ENCODE results near the gene MBP. TPM values are rescaled to one million over a fixed set of nuclear protein-coding genes. Genes with fewer than 3 reads are reported as not detected.

Gene MBP
- total RNA-seq, 4 donors from 2014 or later: 44.0 to 68.0 (median 60.2) TPM

DNA sequence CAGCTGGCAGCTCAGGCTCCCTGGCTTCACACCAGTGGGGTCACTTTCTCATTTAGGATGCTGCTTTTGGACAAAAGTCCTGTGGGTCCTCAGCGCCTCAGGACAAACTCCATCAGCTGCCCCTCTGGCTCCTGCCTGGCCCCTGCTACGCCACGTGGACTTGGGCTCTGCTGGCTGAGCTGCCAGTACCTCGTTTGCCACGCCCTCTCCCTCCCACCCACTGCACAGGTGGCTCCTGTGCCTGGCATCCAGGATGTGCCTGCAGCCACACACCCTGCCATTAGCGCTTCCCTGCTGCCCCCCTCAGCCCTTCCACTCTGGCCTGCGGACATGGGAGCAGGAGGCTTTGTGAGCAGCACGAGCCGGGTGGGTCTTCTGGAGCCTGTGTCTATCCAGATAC lies 191.3 kb downstream of the MBP start:
- no peak overlapping the region for H3K27ac ChIP-seq
- 95 to 100% methylated on average over 8 of the region's 9 CpGs for WGBS, 2 donors
- H3K9me3 ChIP-seq: no peaks in the 10 kb centered on the region
- peaks cover 20 to 25% of the 10 kb centered on the region in 2 donors for H3K36me3 ChIP-seq
- no peak for TF ChIP-seq POLR2A (IDR thresholded peaks at IDR 0.05)
- TF ChIP-seq, protein P1, sequence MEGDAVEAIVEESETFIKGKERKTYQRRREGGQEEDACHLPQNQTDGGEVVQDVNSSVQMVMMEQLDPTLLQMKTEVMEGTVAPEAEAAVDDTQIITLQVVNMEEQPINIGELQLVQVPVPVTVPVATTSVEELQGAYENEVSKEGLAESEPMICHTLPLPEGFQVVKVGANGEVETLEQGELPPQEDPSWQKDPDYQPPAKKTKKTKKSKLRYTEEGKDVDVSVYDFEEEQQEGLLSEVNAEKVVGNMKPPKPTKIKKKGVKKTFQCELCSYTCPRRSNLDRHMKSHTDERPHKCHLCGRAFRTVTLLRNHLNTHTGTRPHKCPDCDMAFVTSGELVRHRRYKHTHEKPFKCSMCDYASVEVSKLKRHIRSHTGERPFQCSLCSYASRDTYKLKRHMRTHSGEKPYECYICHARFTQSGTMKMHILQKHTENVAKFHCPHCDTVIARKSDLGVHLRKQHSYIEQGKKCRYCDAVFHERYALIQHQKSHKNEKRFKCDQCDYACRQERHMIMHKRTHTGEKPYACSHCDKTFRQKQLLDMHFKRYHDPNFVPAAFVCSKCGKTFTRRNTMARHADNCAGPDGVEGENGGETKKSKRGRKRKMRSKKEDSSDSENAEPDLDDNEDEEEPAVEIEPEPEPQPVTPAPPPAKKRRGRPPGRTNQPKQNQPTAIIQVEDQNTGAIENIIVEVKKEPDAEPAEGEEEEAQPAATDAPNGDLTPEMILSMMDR (IDR thresholded peaks at IDR 0.05): no peak
- no peak for DNase-seq
- intact Hi-C loops (cut with DNase I): no loop called here
- no peak overlapping the region for H3K4me3 ChIP-seq (replicated peaks in 1 of 3)
- H3K27me3 ChIP-seq: no peaks in the 10 kb centered on the region
- H3K4me1 ChIP-seq: no peaks in the 10 kb centered on the region

DNA sequence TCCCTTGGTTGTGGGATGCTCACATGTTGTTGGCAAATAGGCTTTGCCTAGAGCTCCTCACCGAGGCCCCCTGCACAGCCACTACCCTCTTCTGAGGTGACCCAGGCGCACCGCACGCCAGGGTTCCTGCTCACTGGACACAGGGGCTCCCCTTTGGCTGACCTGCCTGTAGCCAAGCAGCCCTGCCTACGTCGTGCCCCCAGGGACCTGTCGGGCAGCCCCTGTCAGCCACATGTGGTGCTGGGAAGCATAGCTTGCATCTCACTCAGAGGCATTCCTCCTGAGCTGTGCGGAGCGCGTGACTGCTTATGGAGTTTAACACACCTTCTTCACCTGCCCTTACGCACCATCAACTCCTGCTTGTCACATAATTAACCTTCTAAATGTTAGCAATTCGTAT lies 194.0 kb downstream of the MBP start:
- intact Hi-C loops (cut with DNase I): no loop called here
- no peak overlapping the region for H3K27ac ChIP-seq
- TF ChIP-seq, protein P1 (IDR thresholded peaks at IDR 0.05): no peak
- no peak for TF ChIP-seq POLR2A (IDR thresholded peaks at IDR 0.05)
- no peaks in the 10 kb centered on the region for H3K4me1 ChIP-seq
- no peak overlapping the region for H3K4me3 ChIP-seq (replicated peaks in 1 of 3)
- H3K27me3 ChIP-seq: no peaks in the 10 kb centered on the region
- H3K36me3 ChIP-seq: peaks cover 25 to 26% of the 10 kb centered on the region in 2 donors
- 90 to 94% methylated on average over 8 to 12 of the region's 12 CpGs for WGBS, 2 donors
- no peaks in the 10 kb centered on the region for H3K9me3 ChIP-seq
- no peak for DNase-seq

DNA sequence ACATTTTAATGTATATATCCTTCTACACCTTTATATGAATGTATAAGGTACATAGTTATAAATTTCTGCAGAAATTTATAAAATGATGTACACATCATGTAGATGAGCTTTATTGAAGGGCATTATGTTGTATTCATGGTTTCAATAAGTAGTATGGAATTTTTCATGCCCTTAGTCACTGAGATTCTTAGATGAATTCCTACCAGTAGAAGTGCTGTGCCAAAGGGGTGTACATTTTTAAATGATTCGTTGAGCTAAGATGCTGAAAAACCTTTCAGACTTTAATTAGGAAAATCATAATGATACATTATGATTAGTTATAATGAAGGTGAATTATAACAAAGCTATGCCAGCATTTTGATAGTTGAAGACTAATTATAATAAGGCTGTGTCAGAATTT lies 195.0 kb downstream of the MBP start:
- 90 to 93% methylated on average over 1 of the region's 1 CpG for WGBS, 2 donors
- Histone ChIP-seq H3K36me3 (peaks cover 25 to 26% of the 10 kb centered on the region in 2 donors), H3K27ac (no peak overlapping the region), H3K9me3 (no peaks in the 10 kb centered on the region), H3K4me3 (replicated peaks in 1 of 3) (no peak overlapping the region), H3K4me1 (no peaks in the 10 kb centered on the region), H3K27me3 (no peaks in the 10 kb centered on the region)
- intact Hi-C loops (cut with DNase I): no loop called here
- TF ChIP-seq, protein P1 (IDR thresholded peaks at IDR 0.05): no peak
- no peak for TF ChIP-seq POLR2A (IDR thresholded peaks at IDR 0.05)
- DNase-seq: no peak

DNA sequence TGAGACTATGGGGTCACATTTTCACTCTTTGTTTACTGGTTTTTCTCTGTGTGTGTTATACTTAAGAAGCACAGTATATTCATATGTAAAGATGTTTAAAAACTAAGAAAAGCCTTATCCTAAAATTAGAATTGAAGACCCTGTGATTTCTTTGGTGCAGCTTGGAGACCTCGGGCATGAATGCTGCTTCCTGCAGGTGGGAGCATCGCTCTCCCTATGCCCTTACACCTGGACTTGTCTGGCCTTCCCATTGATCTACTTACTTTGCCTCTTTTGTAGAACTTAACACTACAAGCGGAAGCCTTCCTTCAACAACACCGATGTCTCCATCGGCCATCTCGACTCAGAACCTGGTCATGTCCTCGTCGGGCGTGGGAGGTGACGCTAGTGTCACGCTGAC lies 195.7 kb downstream of the MBP start:
- Histone ChIP-seq H3K9me3 (no peaks in the 10 kb centered on the region), H3K4me1 (no peaks in the 10 kb centered on the region), H3K36me3 (peaks cover 25 to 26% of the 10 kb centered on the region in 2 donors), H3K4me3 (replicated peaks in 1 of 3) (no peak overlapping the region), H3K27ac (no peak overlapping the region), H3K27me3 (no peaks in the 10 kb centered on the region)
- no peak for TF ChIP-seq POLR2A (IDR thresholded peaks at IDR 0.05)
- intact Hi-C loops (cut with DNase I): no loop called here
- WGBS, 2 donors: 93 to 97% methylated on average over 11 of the region's 11 CpGs
- DNase-seq: no peak

DNA sequence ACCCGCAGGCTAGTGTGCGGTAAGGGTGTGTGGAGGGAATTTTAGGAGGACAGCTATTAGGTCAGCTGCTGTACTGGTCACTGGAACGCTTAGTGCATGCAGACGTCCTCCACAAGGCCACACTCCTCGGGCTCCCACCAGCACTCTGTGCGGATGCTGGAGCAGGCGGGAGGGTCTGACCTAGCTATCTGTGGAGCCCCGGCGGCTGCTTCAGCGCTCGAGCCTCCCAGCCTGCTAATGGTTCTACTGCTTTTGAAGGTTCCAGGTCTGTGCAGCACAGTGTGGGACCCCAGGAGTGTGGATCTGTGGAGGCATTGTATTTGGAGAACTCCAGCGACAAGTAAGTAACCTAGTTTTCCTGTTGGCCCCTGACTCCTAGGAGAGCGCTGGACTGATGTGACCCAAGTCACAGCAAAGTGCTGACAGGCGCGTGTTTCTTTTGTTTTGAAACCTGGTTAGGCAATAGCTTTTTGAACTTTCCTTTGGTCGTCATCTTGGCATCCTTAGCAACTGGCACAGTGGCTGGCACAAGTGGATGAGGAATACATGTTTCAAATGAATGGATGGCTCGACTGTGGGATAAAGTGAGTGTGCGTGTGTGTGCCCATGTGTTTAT lies 196.8 kb downstream of the MBP start:
- Histone ChIP-seq H3K27ac (no peak overlapping the region), H3K9me3 (no peaks in the 10 kb centered on the region), H3K4me3 (replicated peaks in 1 of 3) (no peak overlapping the region), H3K27me3 (no peaks in the 10 kb centered on the region), H3K36me3 (peaks cover 25 to 26% of the 10 kb centered on the region in 2 donors), H3K4me1 (no peaks in the 10 kb centered on the region)
- WGBS, 2 donors: 94 to 96% methylated on average over 16 of the region's 18 CpGs
- TF ChIP-seq, protein P1 (IDR thresholded peaks at IDR 0.05): no peak
- no peak for TF ChIP-seq POLR2A (IDR thresholded peaks at IDR 0.05)
- no peak for DNase-seq
- intact Hi-C loops (cut with DNase I): no loop called here

Data from thyroid gland (tissue), 4 donors.